ENCODE measurements around the gene C1orf167.

DNA sequence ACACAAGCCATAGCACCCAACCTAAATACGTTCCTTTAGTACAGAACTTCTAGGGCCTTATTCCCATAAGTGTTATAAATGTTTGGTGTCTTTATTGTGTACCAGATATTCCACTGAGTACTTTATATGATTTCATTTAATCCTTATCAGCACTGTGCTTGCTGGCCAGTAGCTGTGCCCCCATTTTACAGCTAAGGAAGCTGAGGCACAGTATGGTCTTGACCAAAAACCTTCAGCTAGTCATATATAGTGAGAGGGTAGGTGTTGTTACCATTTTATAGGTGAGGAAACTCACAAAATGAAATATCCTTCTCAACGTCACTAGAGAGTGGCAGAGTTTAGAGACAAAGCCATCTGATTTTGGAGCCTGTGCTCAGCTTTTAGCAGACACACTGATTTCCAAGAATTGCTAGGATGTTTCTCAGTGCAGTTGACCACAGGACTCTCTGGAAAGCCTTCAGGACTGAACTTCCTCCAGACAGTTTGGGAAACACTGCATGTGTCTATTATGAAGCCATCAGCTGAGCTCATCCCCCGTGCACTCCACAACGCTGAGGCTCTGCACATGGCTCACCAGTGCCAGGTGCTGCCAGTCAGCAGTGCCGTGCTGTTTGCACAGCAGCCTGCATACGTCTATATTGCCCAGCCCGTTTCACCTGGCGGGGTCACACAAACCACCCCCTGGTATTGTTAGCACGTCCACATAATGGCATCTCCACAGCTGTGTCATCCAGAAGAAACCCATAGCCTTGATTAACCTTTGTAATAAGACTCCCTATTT, 70.1 kb downstream of the C1orf167 start:
- TF ChIP-seq, protein P1, sequence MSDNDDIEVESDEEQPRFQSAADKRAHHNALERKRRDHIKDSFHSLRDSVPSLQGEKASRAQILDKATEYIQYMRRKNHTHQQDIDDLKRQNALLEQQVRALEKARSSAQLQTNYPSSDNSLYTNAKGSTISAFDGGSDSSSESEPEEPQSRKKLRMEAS (IDR thresholded peaks at IDR 0.05): no peak
- no peak for TF ChIP-seq RAD21 (IDR thresholded peaks at IDR 0.05; ENCODE audit: low read depth)
- TF ChIP-seq EP300 (IDR thresholded peaks at IDR 0.05; ENCODE audit: borderline replicate concordance): no peak
- no peak for TF ChIP-seq EGR1 (IDR thresholded peaks at IDR 0.05)
- no peak for TF ChIP-seq TEAD4 (IDR thresholded peaks at IDR 0.05)
- no peak for TF ChIP-seq TCF12 (IDR thresholded peaks at IDR 0.05; ENCODE audit: low read depth)
- TF ChIP-seq, protein P2, sequence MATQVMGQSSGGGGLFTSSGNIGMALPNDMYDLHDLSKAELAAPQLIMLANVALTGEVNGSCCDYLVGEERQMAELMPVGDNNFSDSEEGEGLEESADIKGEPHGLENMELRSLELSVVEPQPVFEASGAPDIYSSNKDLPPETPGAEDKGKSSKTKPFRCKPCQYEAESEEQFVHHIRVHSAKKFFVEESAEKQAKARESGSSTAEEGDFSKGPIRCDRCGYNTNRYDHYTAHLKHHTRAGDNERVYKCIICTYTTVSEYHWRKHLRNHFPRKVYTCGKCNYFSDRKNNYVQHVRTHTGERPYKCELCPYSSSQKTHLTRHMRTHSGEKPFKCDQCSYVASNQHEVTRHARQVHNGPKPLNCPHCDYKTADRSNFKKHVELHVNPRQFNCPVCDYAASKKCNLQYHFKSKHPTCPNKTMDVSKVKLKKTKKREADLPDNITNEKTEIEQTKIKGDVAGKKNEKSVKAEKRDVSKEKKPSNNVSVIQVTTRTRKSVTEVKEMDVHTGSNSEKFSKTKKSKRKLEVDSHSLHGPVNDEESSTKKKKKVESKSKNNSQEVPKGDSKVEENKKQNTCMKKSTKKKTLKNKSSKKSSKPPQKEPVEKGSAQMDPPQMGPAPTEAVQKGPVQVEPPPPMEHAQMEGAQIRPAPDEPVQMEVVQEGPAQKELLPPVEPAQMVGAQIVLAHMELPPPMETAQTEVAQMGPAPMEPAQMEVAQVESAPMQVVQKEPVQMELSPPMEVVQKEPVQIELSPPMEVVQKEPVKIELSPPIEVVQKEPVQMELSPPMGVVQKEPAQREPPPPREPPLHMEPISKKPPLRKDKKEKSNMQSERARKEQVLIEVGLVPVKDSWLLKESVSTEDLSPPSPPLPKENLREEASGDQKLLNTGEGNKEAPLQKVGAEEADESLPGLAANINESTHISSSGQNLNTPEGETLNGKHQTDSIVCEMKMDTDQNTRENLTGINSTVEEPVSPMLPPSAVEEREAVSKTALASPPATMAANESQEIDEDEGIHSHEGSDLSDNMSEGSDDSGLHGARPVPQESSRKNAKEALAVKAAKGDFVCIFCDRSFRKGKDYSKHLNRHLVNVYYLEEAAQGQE (IDR thresholded peaks at IDR 0.05; ENCODE audit: low read depth): no peak
- TF ChIP-seq CEBPB (IDR thresholded peaks at IDR 0.05): no peak
- TF ChIP-seq TAF1 (IDR thresholded peaks at IDR 0.05; ENCODE audit: low read depth): no peak
- no peak for TF ChIP-seq YY1 (IDR thresholded peaks at IDR 0.05; ENCODE audit: low read depth)
- TF ChIP-seq ZBTB7A (IDR thresholded peaks at IDR 0.05; ENCODE audit: low read depth): no peak

All from Ishikawa (cell line).